Inflammatory macrophage (primary cell): ENCODE measurements around the gene RGS9BP.
A peak's percentile ranks its signal among the peaks of the same experiment; 100 is the strongest.
"Not testable (repeated sequence)": the region's sequence is repeated elsewhere in the genome, so short reads cannot be mapped to it uniquely, and the experiment has no call there.

Source experiments
- DNase-seq, 2 donors: peaks; one replicate each; pipeline ENCODE4 v3.0.0-alpha.2; 2020 to 2022
- total RNA-seq, 18 experiments: gene quantifications; one replicate each; lab custom pipeline; 2026; ENCODE audit warnings: mixed read lengths in 6 of 18, inconsistent platforms in 2 of 18; lab: John Stamatoyannopoulos, UW

Gene RGS9BP, protein sequence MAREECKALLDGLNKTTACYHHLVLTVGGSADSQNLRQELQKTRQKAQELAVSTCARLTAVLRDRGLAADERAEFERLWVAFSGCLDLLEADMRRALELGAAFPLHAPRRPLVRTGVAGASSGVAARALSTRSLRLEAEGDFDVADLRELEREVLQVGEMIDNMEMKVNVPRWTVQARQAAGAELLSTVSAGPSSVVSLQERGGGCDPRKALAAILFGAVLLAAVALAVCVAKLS
- total RNA-seq = 0 to 0.47 (median 0.09) reads per million in 18 experiments

DNA sequence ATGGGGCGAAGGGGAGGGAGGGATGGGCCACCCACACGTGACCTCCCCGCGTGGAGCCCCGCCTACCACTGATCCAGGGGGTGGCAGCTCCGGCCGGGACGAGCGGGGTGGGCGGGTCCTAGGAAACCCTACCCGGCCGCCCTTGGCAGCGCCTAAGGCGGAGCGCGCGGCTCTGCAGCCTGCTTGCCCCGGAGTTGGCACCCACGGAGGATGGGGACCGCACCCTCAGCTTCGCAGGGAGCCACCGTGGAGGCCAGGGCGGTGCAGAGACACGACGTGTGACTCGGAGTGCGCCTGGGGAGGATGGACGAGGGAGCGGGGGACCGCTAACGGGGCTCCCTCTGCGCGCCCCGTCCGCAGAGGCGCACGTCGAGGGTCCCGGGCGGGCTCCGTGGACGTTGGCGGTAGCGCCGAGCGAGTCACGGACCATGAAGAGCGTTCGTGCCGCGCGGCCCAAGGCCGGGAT, at the start of gene RGS9BP:
RGS9BP (plus strand) TSS at position 129 of the 466 bp plus-strand sequence. CDS start 416 bp downstream, outside the sequence.
- DNase-seq = peak; percentile 67 to 68

- DNase-seq = no peak
Measured at GRCh38 chr19:32626969-32627368, 48.7 kb upstream of the RGS9BP start.

DNA sequence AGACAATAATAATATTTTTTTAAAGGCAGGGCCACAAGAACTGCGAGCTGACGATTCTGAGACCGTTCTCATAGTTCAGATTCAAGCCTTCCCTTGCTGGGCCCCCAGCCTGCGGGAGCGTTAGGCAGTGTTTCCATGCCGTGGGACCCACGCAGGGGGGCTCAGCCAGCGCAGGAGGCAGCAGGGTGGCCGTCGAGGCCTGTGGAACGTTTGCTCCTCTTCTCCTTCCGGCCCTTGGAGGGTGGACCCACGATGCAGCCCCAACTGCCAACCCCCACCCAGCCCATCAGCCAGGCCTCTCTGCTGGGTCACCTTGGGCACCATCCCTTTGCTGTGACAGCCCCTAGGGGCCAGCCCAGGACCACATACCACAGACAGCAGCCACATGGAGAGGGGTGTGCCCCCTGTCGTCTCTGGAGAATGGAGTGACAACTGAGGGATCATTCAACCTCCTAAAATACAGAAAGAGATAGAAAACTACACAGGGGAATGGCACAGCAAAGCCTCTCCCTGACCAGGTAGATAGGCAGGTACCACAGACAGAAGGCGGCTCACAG, 47.9 kb upstream of the RGS9BP start:
- DNase-seq = no peak

DNA sequence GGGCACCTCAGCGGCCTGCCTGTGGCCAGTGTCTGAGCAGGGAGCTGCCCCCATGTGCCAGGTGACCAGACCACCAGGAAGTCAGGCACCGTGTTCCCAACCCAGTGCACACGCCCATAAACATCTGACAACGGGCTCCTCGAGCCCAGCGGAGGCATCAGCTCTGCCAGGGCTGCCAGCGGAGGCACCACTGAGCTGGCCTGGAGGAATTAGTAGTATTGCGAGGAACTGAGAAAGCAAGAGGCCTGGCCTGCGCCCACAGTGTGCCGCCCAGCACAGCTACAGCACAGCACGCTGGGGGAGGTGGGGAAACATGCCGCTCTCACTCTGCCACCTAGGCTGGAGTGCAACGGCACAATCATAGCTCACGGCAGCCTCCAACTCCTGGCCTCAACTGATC, 45.3 kb upstream of the RGS9BP start:
- no peak for DNase-seq

- DNase-seq = no peak
Measured at GRCh38 chr19:32631381-32631780, 44.3 kb upstream of the RGS9BP start.

DNA sequence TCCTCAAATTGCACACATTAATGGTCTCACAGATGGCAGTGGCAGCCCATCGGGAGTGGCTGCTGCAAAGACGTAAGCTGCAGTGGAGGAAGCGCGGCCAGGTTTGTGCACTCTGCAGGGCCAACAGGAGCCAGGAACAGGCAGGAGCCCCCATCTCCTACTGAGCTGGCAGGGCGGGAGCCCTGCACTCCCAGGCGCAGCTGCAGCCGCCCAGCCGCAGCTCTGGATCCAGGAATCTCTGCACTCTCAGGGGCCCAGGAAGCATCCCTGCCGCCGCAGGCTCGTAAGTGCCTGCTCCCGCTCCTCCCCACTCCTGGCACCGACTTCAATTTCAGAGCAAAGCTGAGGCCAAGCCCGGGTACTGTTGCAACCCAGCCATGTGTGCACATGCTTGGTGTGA, 38.2 kb upstream of the RGS9BP start:
- DNase-seq = no peak

DNA sequence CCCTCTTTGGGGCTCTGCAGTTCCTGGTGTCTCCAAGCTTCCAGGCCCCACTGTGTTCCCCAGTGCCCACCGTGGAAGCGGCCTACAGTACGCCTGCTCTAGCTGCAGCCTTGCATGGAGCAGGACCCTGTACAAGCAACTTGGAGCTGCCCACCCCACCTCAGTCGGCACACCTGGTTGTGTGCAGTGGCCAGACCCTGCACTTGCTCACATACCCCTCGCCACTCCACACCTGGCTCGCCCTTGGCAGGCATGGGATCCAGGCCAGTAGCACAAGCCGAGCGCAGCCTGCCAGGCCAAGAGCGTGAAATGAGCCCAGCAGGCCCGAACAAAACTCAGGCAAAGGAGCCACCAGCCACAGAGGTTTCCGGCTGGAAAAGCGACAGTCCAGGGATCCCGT, 37.0 kb upstream of the RGS9BP start:
- no peak for DNase-seq

- DNase-seq = no peak
Measured at GRCh38 chr19:32642771-32643170, 32.9 kb upstream of the RGS9BP start.

DNA sequence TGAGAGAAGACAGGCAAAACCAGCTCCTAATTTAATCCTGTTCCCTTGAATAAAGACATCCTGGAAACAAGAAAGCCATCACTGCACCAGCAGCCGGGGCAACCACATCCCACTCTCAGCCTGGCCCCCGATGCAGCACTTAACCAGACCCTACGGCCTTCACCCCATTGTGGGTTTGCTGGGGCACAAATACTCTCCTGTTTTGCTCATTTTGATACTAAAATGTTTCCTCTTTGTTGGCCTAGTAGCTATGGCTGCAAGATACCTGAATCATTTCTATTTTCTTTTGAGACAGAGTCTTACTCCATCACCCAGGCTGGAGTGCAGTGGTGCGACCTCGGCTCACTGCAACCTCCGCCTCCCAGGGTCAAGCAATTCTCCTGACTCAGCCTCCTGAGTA, 29.1 kb upstream of the RGS9BP start:
- no peak for DNase-seq

- DNase-seq = no peak
Measured at GRCh38 chr19:32647361-32647760, 28.3 kb upstream of the RGS9BP start.

GRCh38 chr19:32649751-32650150, 25.9 kb upstream of the RGS9BP start:
- DNase-seq = no peak

- no peak for DNase-seq
Measured at GRCh38 chr19:32650671-32651070, 25.0 kb upstream of the RGS9BP start.

- peak in 1 of 2 donors; percentile 17 for DNase-seq
Measured at GRCh38 chr19:32651729-32652140, 23.9 kb upstream of the RGS9BP start.

DNA sequence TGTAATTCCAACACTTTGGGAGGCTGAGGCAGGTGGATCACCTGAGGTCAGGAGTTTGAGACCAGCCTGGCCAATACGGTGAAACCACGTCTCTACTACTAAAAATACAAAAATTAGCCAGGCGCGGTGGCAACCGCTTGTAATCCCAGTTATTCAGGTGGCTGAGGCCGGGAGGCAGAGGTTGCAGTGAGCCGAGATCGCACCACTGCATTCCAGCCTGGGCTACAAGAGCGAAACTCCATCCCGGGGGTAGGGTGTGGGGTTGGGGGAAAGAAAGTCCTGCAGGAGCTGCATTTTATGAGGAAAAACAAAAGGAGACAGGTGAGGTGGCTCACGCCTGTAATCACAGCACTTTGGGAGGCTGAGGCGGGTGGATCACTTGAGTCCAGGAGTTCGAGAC, 23.3 kb upstream of the RGS9BP start:
- DNase-seq = not testable (repeated sequence)

GRCh38 chr19:32652894-32653598, 22.6 kb upstream of the RGS9BP start:
- no peak for DNase-seq

GRCh38 chr19:32653599-32653915, 22.1 kb upstream of the RGS9BP start:
- DNase-seq = no peak

DNA sequence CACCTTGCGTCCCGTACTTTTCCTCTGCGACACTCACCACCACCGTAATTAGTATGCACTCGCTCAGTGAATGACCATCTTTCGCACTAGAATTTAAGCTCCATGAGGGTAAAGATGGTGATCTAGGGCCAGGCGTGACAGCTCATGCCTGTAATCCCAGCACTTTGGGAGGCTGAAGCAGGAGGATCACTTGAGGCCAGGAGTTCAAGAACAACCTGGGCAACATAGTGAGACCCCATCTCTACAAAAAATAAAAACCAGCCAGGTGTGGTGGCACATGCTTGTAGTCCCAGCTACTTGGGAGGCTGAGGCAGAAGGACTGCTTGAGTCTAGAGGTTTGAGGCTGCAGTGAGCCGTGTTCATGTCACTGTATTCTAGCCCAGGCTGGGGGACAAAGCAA, 19.3 kb upstream of the RGS9BP start:
- DNase-seq = not testable (repeated sequence)

- no peak for DNase-seq
Measured at GRCh38 chr19:32658075-32658474, 17.6 kb upstream of the RGS9BP start.

- no peak for DNase-seq
Measured at GRCh38 chr19:32658527-32658926, 17.1 kb upstream of the RGS9BP start.

DNA sequence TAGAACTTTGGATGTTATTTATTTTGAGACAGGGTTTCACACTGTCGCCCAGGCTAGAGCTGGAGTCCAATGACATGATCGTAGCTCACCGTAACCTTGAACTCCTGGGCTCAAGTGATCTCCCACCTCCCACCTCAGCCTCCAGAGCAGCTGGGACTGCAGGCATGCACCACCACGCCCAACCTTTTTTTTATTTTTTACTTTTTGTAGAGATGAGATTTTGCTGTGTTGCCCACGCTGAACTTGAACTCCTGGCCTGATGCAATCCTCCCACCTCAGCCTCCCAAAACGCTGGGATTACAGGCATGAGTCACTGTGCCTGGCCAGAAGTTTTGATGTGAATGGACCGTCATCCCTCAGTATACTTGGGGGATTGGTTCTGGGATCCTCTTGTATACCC, 14.3 kb upstream of the RGS9BP start:
- peak; percentile 35 to 65 for DNase-seq

DNA sequence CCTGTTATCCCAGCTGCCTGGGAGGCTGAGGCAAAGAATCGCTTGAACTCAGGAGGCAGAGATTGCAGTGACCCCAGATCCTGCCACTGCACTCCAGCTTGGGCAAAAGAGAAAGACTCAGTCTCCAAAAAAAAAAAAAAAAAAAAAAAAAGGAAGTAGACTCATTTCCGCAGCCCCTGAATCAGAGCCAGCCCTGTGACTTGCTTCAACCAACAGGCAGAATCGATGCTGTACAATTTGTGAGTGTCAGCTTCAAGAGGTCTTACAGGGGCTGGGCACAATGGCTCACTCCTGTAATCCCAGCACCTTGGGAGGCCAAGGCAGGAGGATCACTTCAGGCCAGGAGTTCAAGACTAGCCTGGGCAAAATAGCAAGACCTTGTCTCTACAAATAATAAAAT, 13.5 kb upstream of the RGS9BP start:
- DNase-seq = peak; percentile 60 to 64

- DNase-seq = no peak
Measured at GRCh38 chr19:32666084-32666483, 9.6 kb upstream of the RGS9BP start.

DNA sequence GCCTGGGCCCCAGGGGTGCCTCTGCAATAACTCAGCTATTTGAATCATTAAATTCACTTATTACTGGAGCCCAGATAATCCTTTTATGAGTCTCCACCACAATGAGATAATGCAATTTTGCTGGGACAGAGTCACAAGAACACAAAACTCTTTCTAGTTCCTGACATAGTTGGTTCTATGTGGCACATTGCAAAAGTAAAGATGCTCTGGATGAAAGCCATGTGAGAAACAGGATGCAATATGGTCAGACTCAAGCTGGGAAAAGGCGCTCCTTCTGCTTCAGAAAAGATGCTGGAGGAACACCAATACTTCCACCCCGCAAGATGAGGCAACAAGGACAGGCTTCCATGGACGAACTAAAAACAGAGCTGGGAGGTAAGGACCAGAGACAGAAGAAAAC, 6.3 kb upstream of the RGS9BP start:
- no peak for DNase-seq
